CD4-positive, alpha-beta T cell treated with Interleukin-4 for 1 hour (primary cell): Measurements from ENCODE around the gene ZNF850.
A peak's percentile ranks its signal among the peaks of the same experiment; 100 is the strongest.
"Not testable (repeated sequence)": the region's sequence is repeated elsewhere in the genome, so short reads cannot be mapped to it uniquely, and the experiment has no call there.

Experiments
- DNase-seq, 2 donors: peaks; one replicate each; pipeline ENCODE4 v3.0.0-alpha.2; 2020 to 2022

The ZNF850 gene

GRCh38 chr19:36772311-36773222, at the start of gene ZNF850:
TSS of gene ZNF850 (minus strand) at chr19:36772807. CDS start at chr19:36762606, 10,201 bp downstream.
- DNase-seq: peak; percentile 93 to 95

DNA sequence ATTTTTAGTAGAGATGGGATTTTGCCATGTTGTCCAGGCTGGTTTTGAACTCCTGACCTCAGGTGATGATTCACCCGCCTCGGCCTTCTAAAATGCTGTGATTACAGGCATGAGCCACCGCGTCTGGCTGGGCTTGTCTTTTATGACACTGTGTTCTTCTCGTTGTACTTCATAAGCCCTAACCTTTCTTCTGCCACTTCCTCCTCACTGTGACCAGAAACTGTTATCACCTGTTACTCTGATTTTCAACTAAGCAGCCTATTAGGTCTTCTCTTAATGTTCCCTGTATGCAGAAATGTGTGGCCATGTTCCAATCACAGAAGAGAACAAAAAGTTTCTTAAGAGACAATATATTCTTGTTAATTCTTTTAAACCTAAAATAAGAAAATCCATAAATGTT, 49.2 kb upstream of the ZNF850 start:
- no peak for DNase-seq

DNA sequence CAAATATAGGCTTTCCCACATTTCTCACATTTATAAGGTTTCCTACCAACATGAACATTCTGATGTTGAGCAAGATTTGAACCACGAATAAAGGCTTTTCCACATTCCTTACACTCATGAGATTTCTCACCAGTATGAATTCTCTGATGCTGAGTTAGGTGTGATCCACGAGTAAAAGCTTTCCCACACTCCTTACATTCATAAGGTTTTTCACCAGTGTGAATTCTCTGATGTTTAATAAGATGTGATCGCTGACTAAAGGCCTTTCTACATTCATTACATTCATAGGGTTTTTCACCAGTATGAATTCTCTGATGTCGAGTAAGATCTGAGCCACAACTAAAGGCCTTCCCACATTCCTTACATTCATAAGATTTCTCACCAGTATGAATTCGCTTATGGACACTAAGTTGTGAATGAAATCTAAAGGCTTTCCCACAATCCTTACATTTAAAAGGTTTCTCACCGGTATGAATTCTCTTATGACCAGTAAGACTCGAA, 46.6 kb upstream of the ZNF850 start:
- DNase-seq: no peak

DNA sequence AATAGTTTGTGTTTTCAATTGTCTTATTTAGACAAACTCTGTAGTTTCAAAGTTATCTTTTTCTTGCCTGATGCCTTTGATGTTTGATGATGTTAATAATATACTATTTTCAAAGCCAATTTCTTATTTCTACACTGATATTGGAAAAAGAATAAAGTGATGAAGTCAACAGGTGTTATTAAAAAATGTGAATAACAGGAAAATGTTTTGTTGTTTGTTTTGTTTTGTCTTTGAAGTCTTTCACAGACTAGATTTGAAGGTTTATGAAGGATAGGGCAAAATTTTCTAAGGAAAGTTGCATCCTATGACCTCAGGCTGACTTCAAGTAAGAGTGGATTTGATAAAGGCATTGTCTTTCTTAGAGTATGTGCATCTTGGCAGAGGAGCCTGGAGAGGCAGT, 34.4 kb upstream of the ZNF850 start:
- no peak for DNase-seq

DNA sequence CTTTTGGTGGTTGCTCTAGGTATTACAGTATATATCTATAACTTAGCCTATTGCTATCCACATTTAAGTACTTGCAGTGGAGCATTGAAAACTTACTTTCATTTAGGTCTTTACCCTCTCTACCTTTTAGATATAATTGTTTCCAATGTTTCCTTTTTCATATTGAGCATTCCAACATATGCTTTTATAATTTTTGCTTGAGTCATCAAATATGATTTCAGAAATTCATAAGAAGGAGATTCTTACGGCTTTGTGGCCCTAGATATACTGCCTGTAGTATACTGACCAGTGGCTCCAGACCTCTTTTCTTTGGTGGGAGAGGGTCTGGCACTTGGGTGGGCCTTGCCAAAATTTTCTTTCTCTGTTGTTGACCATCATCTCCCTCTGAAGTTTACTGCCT, 32.8 kb upstream of the ZNF850 start:
- DNase-seq: no peak

GRCh38 chr19:36797786-36798108, 25.1 kb upstream of the ZNF850 start:
- no peak for DNase-seq

GRCh38 chr19:36796714-36796992, 24.0 kb upstream of the ZNF850 start:
- no peak for DNase-seq

DNA sequence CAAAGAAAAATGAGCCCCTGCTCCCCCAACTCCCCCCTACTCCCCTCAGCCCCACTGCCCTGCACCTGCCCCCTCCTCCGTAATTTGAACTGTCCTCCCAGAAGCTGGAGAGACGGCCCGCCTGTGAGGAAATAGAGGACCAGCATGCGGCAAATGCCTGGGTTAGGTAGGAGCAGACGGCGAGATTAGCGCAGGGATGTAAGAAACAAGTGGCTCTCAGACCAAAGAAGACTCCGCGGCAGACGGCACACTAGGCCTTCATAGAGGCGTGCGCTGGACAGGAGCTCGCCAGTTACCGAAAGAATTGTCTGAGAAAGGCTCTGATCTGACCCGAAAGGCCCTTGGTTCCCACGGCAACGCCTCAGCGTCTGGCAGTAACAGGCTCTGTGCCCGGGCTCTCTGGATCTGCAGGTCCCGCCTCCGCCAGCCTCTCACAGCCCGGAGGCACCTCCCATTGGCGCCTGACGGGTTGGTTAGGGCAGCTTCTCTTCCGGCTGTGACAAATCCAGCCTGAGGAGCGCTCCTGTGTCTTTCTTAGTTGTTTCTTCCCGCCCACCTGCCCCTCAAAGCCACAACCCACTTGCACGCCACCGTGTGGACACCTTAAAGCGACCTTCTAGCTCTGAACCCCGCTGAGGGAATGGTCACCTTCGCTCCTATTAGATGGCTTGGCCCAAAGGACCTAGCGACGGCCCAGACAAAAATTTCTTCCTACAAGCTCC, 19.0 kb upstream of the ZNF850 start:
- peak; percentile 26 to 37 for DNase-seq

DNA sequence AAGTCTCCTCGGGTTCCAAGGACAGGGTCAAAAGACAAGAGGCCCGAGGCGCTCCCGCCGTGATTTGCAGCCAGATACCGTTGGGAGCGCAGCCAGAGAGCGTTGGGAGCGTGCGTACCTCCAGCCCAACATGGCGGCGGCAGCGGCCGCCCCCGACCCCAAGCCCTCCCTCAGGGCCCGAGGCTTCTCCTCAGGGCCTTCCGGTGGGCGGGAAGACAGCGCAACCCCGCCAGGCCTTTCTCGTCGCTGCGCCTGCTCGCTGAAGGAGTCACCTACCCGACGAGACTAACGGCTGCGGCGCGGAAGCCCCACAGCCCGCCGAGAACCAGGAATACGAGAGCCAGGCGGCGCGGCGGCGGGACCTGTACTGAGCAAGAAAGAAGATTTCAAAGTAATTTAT, 3.2 kb upstream of the ZNF850 start:
- no peak for DNase-seq

- no peak for DNase-seq
Observed at GRCh38 chr19:36773223-36773579, 594 bp upstream of the ZNF850 start.

DNA sequence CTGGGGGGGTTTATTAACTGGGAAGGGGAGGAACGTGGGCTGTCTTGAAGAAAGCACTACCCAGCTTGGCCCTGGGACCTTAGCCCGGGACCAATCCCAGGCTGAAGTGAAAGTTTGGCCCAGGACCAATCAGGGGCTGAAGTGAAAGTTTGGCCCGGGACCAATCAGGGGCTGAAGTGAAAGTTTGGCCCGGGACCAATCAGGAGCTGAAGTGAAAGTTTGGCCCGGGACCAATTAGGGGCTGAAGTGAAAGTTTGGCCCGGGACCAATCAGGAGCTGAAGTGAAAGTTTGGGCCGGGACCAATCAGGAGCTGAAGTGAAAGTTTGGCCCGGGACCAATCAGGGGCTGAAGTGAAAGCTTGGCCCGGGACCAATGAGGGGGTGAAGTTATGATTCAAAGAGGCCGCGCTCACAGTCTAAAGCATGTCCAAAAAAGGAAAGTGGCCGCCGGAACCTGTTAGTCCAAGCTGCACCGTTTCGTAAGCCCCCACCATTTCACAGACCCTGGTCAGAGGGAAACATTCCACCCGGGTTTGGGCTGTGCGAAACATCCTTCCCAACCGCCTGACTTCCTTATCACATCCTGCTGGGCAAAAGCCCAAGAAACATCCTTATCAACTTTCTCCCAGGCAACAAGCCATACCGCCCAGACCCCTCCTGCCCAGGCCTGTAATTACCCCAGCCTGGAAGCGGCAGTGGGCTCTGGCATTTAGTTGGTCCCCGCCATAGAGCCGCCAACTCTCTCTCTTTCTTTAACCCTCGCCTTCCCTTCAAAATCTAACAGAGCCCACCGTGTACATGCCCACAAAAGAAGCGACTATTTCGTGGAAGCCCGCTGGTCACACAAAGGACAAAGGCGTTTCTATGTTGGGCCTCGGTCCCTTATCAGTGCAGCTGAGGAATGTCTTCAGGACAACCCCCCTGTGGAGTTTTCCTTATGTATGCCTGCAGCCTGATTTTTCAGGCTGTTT, 1.1 kb downstream of the ZNF850 start:
- peak; percentile 51 to 71 for DNase-seq

GRCh38 chr19:36750066-36750691, 22.4 kb downstream of the ZNF850 start:
- no peak for DNase-seq

GRCh38 chr19:36749613-36750012, 23.0 kb downstream of the ZNF850 start:
- DNase-seq: not testable (repeated sequence)

GRCh38 chr19:36748431-36749275, 24.0 kb downstream of the ZNF850 start:
- DNase-seq: no peak

- no peak for DNase-seq
Observed at GRCh38 chr19:36747750-36748149, 24.9 kb downstream of the ZNF850 start.

DNA sequence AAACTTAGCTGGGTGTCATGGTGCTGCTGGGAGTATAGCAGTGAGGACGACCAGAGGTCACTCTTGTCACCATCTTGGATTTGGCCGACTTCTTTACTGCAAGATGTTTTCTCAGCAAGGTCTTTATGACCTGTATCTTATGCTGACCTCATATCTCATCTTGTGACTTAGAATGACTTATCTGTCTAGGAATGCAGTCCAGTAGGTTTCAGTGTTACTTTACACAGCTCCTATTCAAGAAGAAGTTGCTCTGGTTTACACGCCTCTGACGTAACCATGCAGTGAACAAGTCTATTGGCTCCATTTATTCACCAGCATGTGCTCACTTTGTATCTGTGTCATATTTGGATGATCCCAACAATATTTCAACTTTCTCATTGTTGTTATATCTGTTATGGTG, 26.7 kb downstream of the ZNF850 start:
- DNase-seq: no peak

GRCh38 chr19:36736166-36736565, 36.4 kb downstream of the ZNF850 start:
- DNase-seq: not testable (repeated sequence)

DNA sequence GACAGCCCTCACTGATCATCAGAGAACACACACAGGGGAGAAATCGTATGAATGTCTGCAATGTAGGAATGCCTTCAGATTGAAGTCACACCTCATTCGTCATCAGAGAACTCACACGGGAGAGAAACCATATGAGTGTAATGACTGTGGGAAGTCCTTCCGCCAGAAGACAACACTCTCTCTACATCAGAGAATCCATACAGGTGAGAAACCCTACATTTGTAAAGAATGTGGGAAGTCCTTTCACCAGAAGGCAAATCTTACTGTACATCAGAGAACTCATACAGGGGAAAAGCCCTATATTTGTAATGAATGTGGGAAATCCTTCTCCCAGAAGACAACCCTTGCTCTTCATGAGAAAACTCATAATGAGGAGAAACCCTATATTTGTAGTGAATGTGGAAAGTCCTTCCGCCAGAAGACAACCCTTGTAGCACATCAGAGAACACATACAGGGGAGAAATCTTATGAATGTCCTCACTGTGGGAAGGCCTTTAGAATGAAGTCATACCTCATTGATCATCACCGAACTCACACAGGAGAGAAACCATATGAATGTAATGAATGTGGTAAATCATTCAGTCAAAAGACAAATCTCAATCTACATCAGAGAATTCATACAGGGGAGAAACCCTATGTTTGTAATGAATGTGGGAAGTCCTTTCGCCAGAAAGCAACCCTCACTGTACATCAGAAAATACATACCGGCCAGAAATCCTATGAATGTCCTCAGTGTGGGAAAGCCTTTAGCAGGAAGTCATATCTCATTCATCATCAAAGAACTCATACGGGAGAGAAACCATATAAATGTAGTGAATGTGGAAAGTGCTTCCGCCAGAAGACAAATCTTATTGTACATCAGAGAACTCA, 52.7 kb downstream of the ZNF850 start:
- DNase-seq: no peak

GRCh38 chr19:36709423-36709822, 63.2 kb downstream of the ZNF850 start:
- no peak for DNase-seq

DNA sequence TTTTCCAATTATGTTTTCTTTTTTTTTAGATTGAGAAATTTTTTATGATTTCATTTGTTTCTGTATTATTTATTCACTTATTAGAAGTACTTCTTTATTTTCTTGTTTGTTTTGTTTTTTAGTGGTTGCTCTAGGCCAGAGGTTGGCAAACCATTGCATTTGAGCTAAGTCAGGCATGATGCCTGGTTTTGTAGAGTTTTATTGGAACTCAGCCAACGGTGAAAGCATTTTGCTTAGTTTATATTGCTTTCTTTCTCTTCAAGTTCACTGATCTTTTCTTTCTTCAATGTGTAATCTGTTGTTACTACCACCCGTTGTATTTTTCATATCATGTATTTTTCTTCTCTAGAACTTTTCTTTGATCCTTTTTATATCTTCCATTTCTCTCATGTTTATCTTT, 65.5 kb downstream of the ZNF850 start:
- DNase-seq: no peak

- DNase-seq: no peak
Observed at GRCh38 chr19:36688058-36688457, 84.5 kb downstream of the ZNF850 start.
